Measurements from ENCODE around the gene EHMT1.

The EHMT1 gene

DNA sequence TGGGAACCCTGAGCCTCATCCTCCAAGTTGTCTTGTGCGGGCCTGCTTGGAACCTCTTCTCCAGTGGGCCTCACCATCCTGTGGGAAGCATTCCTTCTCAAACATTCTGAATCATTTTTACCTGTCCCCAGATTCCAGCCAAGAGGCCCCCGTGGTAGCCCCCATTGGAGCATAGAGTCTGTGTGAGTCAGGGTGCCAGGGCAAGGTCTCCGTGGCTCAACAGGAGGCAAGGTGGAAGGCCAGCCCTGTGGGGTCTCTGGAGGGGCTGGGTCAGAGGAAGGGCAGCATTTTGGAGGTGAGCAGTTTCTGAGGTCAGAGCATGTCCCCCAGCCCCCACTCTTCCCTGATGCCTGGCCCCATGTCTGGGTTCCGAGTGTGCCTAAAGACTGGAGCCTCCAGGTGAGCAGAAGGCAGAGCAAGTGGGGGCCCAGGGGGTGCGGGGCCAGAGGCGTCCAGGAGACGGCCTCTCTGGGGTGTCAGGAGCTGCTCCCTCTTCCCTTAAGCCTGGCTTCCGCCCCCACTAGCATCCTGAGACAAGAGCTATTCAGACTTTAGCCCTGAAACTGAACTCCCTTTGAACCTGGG, 260.9 kb downstream of the EHMT1 start:
- TF ChIP-seq GLIS3 (CRISPR knock-in tag; IDR thresholded peaks at IDR 0.05) (no peak), ZNF70 (CRISPR knock-in tag; IDR thresholded peaks at IDR 0.05) (no peak), ARNTL (CRISPR knock-in tag; IDR thresholded peaks at IDR 0.05; ENCODE audit: borderline replicate concordance, low read depth) (no peak), CSDC2 (CRISPR knock-in tag; IDR thresholded peaks at IDR 0.05) (no peak)
- no peak for ATAC-seq

DNA sequence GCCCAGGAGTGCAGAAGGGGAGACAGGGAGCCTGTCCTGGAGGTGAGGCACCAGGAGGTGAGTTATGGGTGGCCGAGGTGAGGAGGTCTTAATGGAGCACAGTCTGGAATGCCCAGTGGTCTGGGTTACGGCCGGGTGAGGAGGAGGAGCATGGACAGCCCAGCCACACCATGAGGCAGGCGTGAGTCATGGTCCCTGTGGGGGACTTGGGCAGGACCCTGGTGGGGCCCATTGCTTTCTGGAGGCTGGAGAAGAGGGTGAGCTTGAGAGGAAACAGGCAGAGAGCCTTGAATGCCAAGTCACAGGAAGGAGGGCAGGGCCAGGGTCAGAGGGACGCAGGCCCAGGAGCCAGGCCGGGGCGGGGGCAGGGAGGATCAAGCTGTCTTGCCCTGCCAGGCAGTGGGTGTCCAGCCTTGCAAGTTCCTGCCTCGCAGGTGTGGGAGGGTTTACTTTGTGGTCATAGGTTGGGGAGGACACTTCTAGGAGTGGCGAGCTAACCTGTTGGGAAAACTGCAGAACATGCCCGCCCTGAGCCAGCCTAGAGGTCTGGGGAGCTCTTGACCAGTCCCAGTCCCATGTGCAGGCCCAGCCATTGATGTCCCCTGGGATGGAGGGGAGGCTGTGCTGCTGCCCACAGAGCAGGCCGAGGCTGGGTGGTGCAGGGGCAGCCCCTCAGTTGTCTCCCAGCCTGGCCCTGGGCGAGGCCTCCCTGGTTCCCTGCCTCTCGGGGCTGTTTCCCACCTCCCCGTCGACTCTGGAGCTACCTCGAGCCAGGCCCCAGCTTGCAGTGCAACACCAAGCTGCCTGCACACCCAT, 261.6 kb downstream of the EHMT1 start:
- no peak for ATAC-seq
- TF ChIP-seq, protein P1, sequence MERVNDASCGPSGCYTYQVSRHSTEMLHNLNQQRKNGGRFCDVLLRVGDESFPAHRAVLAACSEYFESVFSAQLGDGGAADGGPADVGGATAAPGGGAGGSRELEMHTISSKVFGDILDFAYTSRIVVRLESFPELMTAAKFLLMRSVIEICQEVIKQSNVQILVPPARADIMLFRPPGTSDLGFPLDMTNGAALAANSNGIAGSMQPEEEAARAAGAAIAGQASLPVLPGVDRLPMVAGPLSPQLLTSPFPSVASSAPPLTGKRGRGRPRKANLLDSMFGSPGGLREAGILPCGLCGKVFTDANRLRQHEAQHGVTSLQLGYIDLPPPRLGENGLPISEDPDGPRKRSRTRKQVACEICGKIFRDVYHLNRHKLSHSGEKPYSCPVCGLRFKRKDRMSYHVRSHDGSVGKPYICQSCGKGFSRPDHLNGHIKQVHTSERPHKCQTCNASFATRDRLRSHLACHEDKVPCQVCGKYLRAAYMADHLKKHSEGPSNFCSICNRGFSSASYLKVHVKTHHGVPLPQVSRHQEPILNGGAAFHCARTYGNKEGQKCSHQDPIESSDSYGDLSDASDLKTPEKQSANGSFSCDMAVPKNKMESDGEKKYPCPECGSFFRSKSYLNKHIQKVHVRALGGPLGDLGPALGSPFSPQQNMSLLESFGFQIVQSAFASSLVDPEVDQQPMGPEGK (CRISPR knock-in tag; IDR thresholded peaks at IDR 0.05; ENCODE audit: borderline replicate concordance), result no peak
- TF ChIP-seq, protein P2, sequence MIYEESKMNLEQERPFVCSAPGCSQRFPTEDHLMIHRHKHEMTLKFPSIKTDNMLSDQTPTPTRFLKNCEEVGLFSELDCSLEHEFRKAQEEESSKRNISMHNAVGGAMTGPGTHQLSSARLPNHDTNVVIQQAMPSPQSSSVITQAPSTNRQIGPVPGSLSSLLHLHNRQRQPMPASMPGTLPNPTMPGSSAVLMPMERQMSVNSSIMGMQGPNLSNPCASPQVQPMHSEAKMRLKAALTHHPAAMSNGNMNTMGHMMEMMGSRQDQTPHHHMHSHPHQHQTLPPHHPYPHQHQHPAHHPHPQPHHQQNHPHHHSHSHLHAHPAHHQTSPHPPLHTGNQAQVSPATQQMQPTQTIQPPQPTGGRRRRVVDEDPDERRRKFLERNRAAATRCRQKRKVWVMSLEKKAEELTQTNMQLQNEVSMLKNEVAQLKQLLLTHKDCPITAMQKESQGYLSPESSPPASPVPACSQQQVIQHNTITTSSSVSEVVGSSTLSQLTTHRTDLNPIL (CRISPR knock-in tag; IDR thresholded peaks at IDR 0.05; ENCODE audit: low read depth), result no peak

DNA sequence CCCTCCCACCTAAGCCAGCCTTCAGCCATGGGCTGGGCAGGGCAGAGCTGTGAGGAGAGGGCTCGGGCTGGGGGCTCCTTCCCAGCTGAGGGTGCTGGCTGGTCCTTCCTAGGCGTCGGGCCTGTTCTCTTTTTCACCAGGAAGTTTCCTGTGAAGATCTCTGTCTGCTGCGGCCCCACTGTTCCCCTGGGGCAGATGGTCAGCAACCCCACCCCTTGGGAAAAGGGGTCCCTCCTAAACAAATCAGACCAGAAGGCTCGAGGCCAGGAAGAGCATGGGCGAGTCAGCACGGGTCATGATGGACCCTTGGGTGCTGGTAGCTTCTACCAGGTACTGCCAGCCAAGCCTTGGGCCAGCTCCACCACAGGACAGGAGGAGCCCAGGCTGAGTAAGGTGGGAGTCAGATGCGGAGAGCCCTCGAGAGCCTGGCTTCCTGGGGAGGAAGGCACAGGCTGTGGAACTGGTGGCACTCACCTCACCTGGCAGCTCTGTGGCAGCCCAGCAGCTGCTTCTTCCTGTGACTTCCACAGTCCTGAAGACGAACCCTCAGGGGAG, 262.2 kb downstream of the EHMT1 start:
- ATAC-seq, result no peak
- TF ChIP-seq BACH2 (CRISPR knock-in tag; IDR thresholded peaks at IDR 0.05; ENCODE audit: borderline replicate concordance) (no peak), ZFP30 (CRISPR knock-in tag; IDR thresholded peaks at IDR 0.05) (no peak), OSR1 (CRISPR knock-in tag; IDR thresholded peaks at IDR 0.05) (no peak), CSDC2 (CRISPR knock-in tag; IDR thresholded peaks at IDR 0.05) (no peak), ZNF565 (CRISPR knock-in tag; conservative IDR thresholded peaks at IDR 0.05; ENCODE audit: low read depth) (no peak), ARNTL (CRISPR knock-in tag; IDR thresholded peaks at IDR 0.05; ENCODE audit: borderline replicate concordance, low read depth) (no peak), ZC3H10 (CRISPR knock-in tag; IDR thresholded peaks at IDR 0.05) (no peak), ZNF8 (CRISPR knock-in tag; IDR thresholded peaks at IDR 0.05) (no peak), PPARA (CRISPR knock-in tag; IDR thresholded peaks at IDR 0.05; ENCODE audit: borderline replicate concordance) (no peak), ZFP3 (CRISPR knock-in tag; IDR thresholded peaks at IDR 0.05) (no peak)
- TF ChIP-seq, protein P3, sequence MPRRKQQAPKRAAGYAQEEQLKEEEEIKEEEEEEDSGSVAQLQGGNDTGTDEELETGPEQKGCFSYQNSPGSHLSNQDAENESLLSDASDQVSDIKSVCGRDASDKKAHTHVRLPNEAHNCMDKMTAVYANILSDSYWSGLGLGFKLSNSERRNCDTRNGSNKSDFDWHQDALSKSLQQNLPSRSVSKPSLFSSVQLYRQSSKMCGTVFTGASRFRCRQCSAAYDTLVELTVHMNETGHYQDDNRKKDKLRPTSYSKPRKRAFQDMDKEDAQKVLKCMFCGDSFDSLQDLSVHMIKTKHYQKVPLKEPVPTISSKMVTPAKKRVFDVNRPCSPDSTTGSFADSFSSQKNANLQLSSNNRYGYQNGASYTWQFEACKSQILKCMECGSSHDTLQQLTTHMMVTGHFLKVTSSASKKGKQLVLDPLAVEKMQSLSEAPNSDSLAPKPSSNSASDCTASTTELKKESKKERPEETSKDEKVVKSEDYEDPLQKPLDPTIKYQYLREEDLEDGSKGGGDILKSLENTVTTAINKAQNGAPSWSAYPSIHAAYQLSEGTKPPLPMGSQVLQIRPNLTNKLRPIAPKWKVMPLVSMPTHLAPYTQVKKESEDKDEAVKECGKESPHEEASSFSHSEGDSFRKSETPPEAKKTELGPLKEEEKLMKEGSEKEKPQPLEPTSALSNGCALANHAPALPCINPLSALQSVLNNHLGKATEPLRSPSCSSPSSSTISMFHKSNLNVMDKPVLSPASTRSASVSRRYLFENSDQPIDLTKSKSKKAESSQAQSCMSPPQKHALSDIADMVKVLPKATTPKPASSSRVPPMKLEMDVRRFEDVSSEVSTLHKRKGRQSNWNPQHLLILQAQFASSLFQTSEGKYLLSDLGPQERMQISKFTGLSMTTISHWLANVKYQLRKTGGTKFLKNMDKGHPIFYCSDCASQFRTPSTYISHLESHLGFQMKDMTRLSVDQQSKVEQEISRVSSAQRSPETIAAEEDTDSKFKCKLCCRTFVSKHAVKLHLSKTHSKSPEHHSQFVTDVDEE (CRISPR knock-in tag; IDR thresholded peaks at IDR 0.05), result no peak

DNA sequence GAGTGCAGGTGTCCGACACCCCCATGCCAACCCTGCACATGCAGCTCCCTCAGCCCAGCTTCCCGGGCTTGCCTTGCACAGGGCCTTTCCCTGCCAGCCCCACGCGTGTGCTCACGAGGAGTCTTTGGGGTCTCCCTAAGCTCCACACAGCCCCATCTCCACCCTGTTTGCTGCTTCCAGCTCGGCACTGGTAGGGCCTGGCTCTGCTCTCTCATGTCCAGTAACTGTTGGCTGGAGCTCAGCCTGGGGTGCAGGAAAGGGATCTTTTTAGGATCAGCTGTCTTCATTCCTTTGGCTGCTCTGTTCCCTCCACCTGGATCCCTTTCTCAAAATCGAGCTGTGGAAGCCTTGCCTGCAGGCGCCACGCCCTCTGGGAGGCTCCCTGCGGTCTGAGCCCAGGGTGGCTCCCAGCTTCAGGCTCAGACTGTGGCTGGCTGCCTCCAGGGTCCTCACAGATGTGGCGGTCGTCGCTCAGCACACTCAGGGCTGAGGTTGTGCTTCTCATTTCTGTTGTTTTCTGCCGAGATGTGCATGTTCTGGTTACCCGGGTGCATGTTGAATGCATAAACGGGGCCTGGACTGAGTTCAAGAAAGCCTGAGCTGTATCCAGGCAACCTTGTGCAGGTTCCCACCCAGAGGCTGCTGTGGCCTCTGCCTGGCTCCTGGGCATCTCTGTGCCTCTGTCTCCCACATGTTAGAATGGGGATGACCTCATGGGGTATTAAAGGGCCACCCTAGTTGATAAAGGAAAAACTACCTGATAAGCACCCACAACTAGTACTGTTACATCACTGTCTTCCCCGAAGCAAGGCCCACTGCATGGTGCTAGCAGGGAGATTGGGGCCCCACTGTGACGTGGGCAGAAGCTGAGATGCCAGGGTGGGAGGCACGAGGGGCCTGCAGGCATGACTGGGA, 263.0 kb downstream of the EHMT1 start:
- TF ChIP-seq ISL1 (CRISPR knock-in tag; IDR thresholded peaks at IDR 0.05) (no peak), PPARA (CRISPR knock-in tag; IDR thresholded peaks at IDR 0.05; ENCODE audit: borderline replicate concordance) (no peak)
- ATAC-seq, result no peak

DNA sequence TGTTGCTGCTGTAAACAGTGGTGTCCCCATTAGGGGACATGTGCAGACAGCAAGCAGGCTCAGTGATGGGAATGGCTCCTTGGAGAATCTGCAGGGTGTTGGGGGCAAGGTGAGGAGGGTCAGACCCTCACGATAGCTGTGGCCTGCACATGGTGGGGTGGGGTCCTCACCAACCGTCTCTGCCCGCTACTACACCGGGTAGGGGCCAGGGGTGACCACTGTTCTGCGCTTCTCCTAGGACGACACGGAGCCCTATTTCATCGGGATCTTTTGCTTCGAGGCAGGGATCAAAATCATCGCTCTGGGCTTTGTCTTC, 263.7 kb downstream of the EHMT1 start:
- ATAC-seq, result no peak
- TF ChIP-seq ISL1 (CRISPR knock-in tag; IDR thresholded peaks at IDR 0.05) (no peak), GLIS3 (CRISPR knock-in tag; IDR thresholded peaks at IDR 0.05) (no peak), PPARA (CRISPR knock-in tag; IDR thresholded peaks at IDR 0.05; ENCODE audit: borderline replicate concordance) (no peak), ZC3H10 (CRISPR knock-in tag; IDR thresholded peaks at IDR 0.05) (no peak), OSR1 (CRISPR knock-in tag; IDR thresholded peaks at IDR 0.05) (no peak), ZNF70 (CRISPR knock-in tag; IDR thresholded peaks at IDR 0.05) (no peak), ARNTL (CRISPR knock-in tag; IDR thresholded peaks at IDR 0.05; ENCODE audit: borderline replicate concordance, low read depth) (no peak), RARB (CRISPR knock-in tag; IDR thresholded peaks at IDR 0.05) (no peak), ZFP3 (CRISPR knock-in tag; IDR thresholded peaks at IDR 0.05) (no peak), TCF4 (CRISPR knock-in tag; IDR thresholded peaks at IDR 0.05; ENCODE audit: borderline replicate concordance) (no peak), CSDC2 (CRISPR knock-in tag; IDR thresholded peaks at IDR 0.05) (no peak), BACH2 (CRISPR knock-in tag; IDR thresholded peaks at IDR 0.05; ENCODE audit: borderline replicate concordance) (no peak), ZNF8 (CRISPR knock-in tag; IDR thresholded peaks at IDR 0.05) (no peak), TOX (CRISPR knock-in tag; IDR thresholded peaks at IDR 0.05; ENCODE audit: borderline replicate concordance) (no peak)
- TF ChIP-seq, protein P4, sequence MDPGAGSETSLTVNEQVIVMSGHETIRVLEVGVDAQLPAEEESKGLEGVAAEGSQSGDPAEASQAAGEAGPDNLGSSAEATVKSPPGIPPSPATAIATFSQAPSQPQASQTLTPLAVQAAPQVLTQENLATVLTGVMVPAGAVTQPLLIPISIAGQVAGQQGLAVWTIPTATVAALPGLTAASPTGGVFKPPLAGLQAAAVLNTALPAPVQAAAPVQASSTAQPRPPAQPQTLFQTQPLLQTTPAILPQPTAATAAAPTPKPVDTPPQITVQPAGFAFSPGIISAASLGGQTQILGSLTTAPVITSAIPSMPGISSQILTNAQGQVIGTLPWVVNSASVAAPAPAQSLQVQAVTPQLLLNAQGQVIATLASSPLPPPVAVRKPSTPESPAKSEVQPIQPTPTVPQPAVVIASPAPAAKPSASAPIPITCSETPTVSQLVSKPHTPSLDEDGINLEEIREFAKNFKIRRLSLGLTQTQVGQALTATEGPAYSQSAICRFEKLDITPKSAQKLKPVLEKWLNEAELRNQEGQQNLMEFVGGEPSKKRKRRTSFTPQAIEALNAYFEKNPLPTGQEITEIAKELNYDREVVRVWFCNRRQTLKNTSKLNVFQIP (CRISPR knock-in tag; IDR thresholded peaks at IDR 0.05; ENCODE audit: borderline replicate concordance, low read depth), result no peak
- TF ChIP-seq, protein P5, sequence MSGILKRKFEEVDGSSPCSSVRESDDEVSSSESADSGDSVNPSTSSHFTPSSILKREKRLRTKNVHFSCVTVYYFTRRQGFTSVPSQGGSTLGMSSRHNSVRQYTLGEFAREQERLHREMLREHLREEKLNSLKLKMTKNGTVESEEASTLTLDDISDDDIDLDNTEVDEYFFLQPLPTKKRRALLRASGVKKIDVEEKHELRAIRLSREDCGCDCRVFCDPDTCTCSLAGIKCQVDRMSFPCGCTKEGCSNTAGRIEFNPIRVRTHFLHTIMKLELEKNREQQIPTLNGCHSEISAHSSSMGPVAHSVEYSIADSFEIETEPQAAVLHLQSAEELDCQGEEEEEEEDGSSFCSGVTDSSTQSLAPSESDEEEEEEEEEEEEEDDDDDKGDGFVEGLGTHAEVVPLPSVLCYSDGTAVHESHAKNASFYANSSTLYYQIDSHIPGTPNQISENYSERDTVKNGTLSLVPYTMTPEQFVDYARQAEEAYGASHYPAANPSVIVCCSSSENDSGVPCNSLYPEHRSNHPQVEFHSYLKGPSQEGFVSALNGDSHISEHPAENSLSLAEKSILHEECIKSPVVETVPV (CRISPR knock-in tag; IDR thresholded peaks at IDR 0.05), result no peak
